ENCODE results near the gene CARHSP1.

Gene CARHSP1

GRCh38 chr16:8901320-8901861, 32.6 kb upstream of the CARHSP1 start:
- Mint-ChIP-seq H3K4me3 (no peak overlapping the region), H3K4me1 (ENCODE audit: low read depth) (no peaks in the 10 kb centered on the region), H3K36me3 (ENCODE audit: low read depth) (peaks cover 73% of the 10 kb centered on the region), H3K9me3 (no peaks in the 10 kb centered on the region), H3K27ac (no peak overlapping the region), H3K27me3 (ENCODE audit: low read depth) (no peaks in the 10 kb centered on the region)

- Mint-ChIP-seq H3K36me3 (ENCODE audit: low read depth) (peaks cover 68% of the 10 kb centered on the region), H3K4me3 (no peak overlapping the region), H3K27me3 (ENCODE audit: low read depth) (no peaks in the 10 kb centered on the region), H3K4me1 (ENCODE audit: low read depth) (no peaks in the 10 kb centered on the region), H3K9me3 (no peaks in the 10 kb centered on the region), H3K27ac (no peak overlapping the region)
Observed at GRCh38 chr16:8900343-8900742, 31.5 kb upstream of the CARHSP1 start.

- Mint-ChIP-seq H3K4me3 (no peak overlapping the region), H3K4me1 (ENCODE audit: low read depth) (no peaks in the 10 kb centered on the region), H3K27me3 (ENCODE audit: low read depth) (no peaks in the 10 kb centered on the region), H3K36me3 (ENCODE audit: low read depth) (peaks cover 68% of the 10 kb centered on the region), H3K9me3 (no peaks in the 10 kb centered on the region), H3K27ac (no peak overlapping the region)
Observed at GRCh38 chr16:8899709-8900317, 31.0 kb upstream of the CARHSP1 start.

- no peak overlapping the region for H3K27ac Mint-ChIP-seq
- H3K4me3 Mint-ChIP-seq, result no peak overlapping the region
- H3K27me3 Mint-ChIP-seq (ENCODE audit: low read depth), result no peaks in the 10 kb centered on the region
- H3K4me1 Mint-ChIP-seq (ENCODE audit: low read depth), result no peaks in the 10 kb centered on the region
- H3K36me3 Mint-ChIP-seq (ENCODE audit: low read depth), result peaks cover 66% of the 10 kb centered on the region
- H3K9me3 Mint-ChIP-seq, result no peaks in the 10 kb centered on the region
Observed at GRCh38 chr16:8898660-8899318, 30.0 kb upstream of the CARHSP1 start.

GRCh38 chr16:8894736-8895334, 26.0 kb upstream of the CARHSP1 start:
- Mint-ChIP-seq H3K27me3 (ENCODE audit: low read depth) (no peaks in the 10 kb centered on the region), H3K36me3 (ENCODE audit: low read depth) (peaks cover 61% of the 10 kb centered on the region), H3K4me3 (no peak overlapping the region), H3K27ac (no peak overlapping the region), H3K9me3 (no peaks in the 10 kb centered on the region), H3K4me1 (ENCODE audit: low read depth) (peaks cover 2% of the 10 kb centered on the region)

- Mint-ChIP-seq H3K9me3 (no peaks in the 10 kb centered on the region), H3K4me1 (ENCODE audit: low read depth) (peaks cover 2% of the 10 kb centered on the region), H3K27me3 (ENCODE audit: low read depth) (no peaks in the 10 kb centered on the region), H3K27ac (no peak overlapping the region), H3K36me3 (ENCODE audit: low read depth) (peaks cover 54% of the 10 kb centered on the region), H3K4me3 (no peak overlapping the region)
Observed at GRCh38 chr16:8893976-8894690, 25.3 kb upstream of the CARHSP1 start.

GRCh38 chr16:8893426-8893825, 24.6 kb upstream of the CARHSP1 start:
- Mint-ChIP-seq H3K4me3 (no peak overlapping the region), H3K36me3 (ENCODE audit: low read depth) (peaks cover 48% of the 10 kb centered on the region), H3K27me3 (ENCODE audit: low read depth) (no peaks in the 10 kb centered on the region), H3K4me1 (ENCODE audit: low read depth) (peaks cover 2% of the 10 kb centered on the region), H3K9me3 (no peaks in the 10 kb centered on the region), H3K27ac (no peak overlapping the region)

- Mint-ChIP-seq H3K36me3 (ENCODE audit: low read depth) (peaks cover 46% of the 10 kb centered on the region), H3K27me3 (ENCODE audit: low read depth) (no peaks in the 10 kb centered on the region), H3K9me3 (no peaks in the 10 kb centered on the region), H3K4me1 (ENCODE audit: low read depth) (peaks cover 2% of the 10 kb centered on the region), H3K4me3 (no peak overlapping the region), H3K27ac (no peak overlapping the region)
Observed at GRCh38 chr16:8892101-8892575, 23.3 kb upstream of the CARHSP1 start.

GRCh38 chr16:8890549-8890921, 21.7 kb upstream of the CARHSP1 start:
- H3K27me3 Mint-ChIP-seq (ENCODE audit: low read depth), result no peaks in the 10 kb centered on the region
- no peak overlapping the region for H3K4me3 Mint-ChIP-seq
- H3K27ac Mint-ChIP-seq, result no peak overlapping the region
- H3K36me3 Mint-ChIP-seq (ENCODE audit: low read depth), result peaks cover 42% of the 10 kb centered on the region
- peaks cover 2% of the 10 kb centered on the region for H3K4me1 Mint-ChIP-seq (ENCODE audit: low read depth)
- no peaks in the 10 kb centered on the region for H3K9me3 Mint-ChIP-seq

- no peak overlapping the region for H3K27ac Mint-ChIP-seq
- H3K9me3 Mint-ChIP-seq, result no peaks in the 10 kb centered on the region
- H3K27me3 Mint-ChIP-seq (ENCODE audit: low read depth), result no peaks in the 10 kb centered on the region
- peaks cover 36% of the 10 kb centered on the region for H3K36me3 Mint-ChIP-seq (ENCODE audit: low read depth)
- H3K4me1 Mint-ChIP-seq (ENCODE audit: low read depth), result peaks cover 4% of the 10 kb centered on the region
- no peak overlapping the region for H3K4me3 Mint-ChIP-seq
Observed at GRCh38 chr16:8889893-8890548, 21.2 kb upstream of the CARHSP1 start.

GRCh38 chr16:8888951-8889892, 20.4 kb upstream of the CARHSP1 start:
- Mint-ChIP-seq H3K4me1 (ENCODE audit: low read depth) (peaks cover 4% of the 10 kb centered on the region), H3K36me3 (ENCODE audit: low read depth) (peaks cover 31% of the 10 kb centered on the region), H3K27me3 (ENCODE audit: low read depth) (no peaks in the 10 kb centered on the region), H3K27ac (no peak overlapping the region), H3K4me3 (no peak overlapping the region), H3K9me3 (no peaks in the 10 kb centered on the region)

- peaks cover 2% of the 10 kb centered on the region for H3K4me1 Mint-ChIP-seq (ENCODE audit: low read depth)
- no peaks in the 10 kb centered on the region for H3K9me3 Mint-ChIP-seq
- H3K36me3 Mint-ChIP-seq (ENCODE audit: low read depth), result peaks cover 25% of the 10 kb centered on the region
- H3K27me3 Mint-ChIP-seq (ENCODE audit: low read depth), result no peaks in the 10 kb centered on the region
- H3K27ac Mint-ChIP-seq, result no peak overlapping the region
- H3K4me3 Mint-ChIP-seq, result no peak overlapping the region
Observed at GRCh38 chr16:8887952-8888560, 19.2 kb upstream of the CARHSP1 start.

- H3K36me3 Mint-ChIP-seq (ENCODE audit: low read depth), result peaks cover 21% of the 10 kb centered on the region
- H3K9me3 Mint-ChIP-seq, result no peaks in the 10 kb centered on the region
- no peaks in the 10 kb centered on the region for H3K27me3 Mint-ChIP-seq (ENCODE audit: low read depth)
- no peak overlapping the region for H3K4me3 Mint-ChIP-seq
- H3K4me1 Mint-ChIP-seq (ENCODE audit: low read depth), result peaks cover 2% of the 10 kb centered on the region
- H3K27ac Mint-ChIP-seq, result no peak overlapping the region
Observed at GRCh38 chr16:8887431-8887765, 18.6 kb upstream of the CARHSP1 start.
